Muscle of back (tissue), 11 donors: Measurements from ENCODE around the gene UTS2R. TPM values are rescaled to one million over a fixed set of nuclear protein-coding genes. Genes with fewer than 3 reads are reported as not detected.
"Not testable (repeated sequence)": the region's sequence is repeated elsewhere in the genome, so short reads cannot be mapped to it uniquely, and the experiment has no call there.

Experiments
- DNase-seq, 3 donors: peaks; one replicate each; pipeline versions ENCODE4 v3.0.0 to v3.0.0-alpha.2; 2013
- polyA plus RNA-seq, 10 donors: library from polyadenylated mRNA; unstranded; fragments of 120-200 nt; gene quantifications; one replicate each; pipeline ENCODE4 v1.2.1, GENCODE V29; 2013; ENCODE audit not compliant: insufficient read length in 10 of 10

The UTS2R gene
- polyA plus RNA-seq, 10 donors, result 2.2 to 9.3 (median 4.1) TPM

GRCh38 chr17:82373731-82374625, 2.4 kb downstream of the UTS2R start:
- DNase-seq, result no peak

DNA sequence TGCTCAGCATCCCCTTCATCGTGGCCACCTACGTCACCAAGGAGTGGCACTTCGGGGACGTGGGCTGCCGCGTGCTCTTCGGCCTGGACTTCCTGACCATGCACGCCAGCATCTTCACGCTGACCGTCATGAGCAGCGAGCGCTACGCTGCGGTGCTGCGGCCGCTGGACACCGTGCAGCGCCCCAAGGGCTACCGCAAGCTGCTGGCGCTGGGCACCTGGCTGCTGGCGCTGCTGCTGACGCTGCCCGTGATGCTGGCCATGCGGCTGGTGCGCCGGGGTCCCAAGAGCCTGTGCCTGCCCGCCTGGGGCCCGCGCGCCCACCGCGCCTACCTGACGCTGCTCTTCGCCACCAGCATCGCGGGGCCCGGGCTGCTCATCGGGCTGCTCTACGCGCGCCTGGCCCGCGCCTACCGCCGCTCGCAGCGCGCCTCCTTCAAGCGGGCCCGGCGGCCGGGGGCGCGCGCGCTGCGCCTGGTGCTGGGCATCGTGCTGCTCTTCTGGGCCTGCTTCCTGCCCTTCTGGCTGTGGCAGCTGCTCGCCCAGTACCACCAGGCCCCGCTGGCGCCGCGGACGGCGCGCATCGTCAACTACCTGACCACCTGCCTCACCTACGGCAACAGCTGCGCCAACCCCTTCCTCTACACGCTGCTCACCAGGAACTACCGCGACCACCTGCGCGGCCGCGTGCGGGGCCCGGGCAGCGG, 3.2 kb downstream of the UTS2R start:
- no peak for DNase-seq

- DNase-seq, result no peak
Measured at GRCh38 chr17:82375359-82376041, 3.9 kb downstream of the UTS2R start.

- DNase-seq, result no peak
Measured at GRCh38 chr17:82376042-82376730, 4.6 kb downstream of the UTS2R start.

- not testable (repeated sequence) for DNase-seq
Measured at GRCh38 chr17:82377294-82377693, 5.7 kb downstream of the UTS2R start.

DNA sequence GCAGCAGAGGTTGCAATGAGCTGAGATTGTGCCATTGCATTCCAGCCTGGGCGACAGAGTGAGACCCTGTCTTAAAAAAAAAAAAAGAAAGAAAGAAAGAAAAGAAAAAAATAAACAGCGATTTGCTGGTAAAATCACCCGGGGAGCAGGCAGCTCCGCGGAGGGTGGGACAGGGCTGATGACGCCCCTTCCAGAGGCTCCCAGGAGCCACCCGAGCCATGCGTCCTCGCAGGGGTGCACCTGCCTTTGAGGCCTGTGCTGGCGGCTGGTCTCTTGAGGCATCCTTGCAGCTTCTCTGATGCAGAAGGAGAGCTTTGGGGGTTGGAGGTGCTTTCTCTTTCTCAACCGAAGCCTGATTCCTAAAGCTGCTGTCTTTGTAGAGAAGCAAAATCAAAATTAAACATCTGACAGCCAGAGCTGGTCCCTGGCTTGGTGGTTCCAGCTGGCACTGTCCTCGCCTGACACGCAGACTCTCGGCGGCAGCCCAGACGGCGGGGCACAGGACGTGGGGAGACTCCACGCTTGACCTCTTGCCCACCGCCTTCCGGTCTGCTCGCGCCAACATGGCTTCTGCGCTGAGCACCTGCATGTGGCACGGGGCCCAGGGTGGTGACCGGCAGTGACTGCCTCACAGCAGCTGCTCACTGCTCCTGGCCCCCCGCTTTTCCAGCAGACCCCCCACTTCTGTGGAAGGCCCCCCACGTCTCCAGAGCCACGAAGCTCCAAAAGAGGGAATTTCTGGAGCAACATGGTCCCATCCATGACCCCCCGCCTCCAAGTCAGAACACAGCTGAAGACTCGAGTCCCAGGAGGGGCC, 6.6 kb downstream of the UTS2R start:
- DNase-seq, result no peak

DNA sequence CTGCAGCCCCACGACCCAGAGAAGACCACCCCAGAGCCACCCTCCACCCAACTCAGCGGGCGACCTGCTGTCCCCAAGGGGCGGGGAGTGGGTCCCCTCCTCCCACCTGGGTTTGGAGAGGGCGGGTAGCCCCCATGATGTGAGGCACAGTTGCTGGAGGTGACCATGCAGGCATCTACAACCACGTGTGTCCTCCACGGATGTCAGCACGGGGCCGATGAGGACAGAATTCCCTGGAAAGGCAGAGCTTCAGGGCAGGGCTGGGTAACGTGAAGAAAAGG, 7.1 kb downstream of the UTS2R start:
- no peak for DNase-seq

- DNase-seq, result peak in 2 of 3 donors; percentile 73 to 84
Measured at GRCh38 chr17:82380860-82381702, 9.5 kb downstream of the UTS2R start.

DNA sequence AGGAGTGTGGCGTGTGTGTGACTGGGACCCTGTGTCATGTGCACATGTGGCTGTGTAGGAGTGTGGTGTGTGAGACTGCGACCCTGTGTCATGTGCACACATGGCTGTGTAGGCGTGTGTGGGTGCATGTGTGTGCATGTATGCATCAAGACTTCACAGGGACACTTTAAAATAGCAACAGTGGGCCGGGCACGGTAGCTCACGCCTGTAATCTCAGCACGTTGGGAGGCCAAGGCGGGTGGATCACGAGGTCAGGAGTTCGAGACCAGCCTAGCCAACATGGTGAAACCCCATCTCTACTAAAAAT, 10.1 kb downstream of the UTS2R start:
- not testable (repeated sequence) for DNase-seq

DNA sequence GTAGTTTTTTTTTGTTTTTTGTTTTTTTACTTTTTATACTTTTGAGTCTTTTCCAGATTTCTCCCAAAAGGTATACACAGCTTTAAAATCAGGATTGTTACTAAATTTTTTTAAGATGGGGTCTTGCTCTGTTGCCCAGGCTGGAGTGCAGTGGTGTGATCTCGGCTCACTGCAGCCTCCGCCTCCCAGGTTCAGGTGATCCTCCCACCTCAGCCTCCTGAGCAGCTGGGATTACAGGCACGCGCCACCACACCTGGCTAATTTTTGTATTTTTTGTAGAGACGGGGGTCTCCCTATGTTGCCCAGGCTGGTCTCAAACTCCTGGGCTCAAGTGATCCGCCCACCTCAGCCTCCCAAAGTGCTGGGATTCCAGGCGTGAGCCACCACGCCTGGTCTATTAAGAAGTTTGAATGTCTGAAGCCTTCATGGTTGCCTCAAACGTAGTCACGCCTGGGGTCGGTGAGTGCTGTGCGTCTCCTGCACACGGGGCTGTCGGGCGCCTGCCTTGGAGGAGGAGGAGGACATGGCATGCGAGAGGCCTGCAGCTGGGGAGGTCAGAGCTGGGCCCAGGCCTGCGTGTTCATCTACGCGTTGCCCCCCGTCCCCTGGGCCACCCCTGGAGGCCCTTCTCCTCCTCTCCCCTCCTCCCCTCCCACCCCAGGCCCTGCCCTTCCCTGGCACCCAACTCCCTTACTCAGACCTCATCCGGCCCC, 10.8 kb downstream of the UTS2R start:
- not testable (repeated sequence) for DNase-seq

- no peak for DNase-seq
Measured at GRCh38 chr17:82382933-82383255, 11.3 kb downstream of the UTS2R start.

GRCh38 chr17:82383411-82383810, 11.8 kb downstream of the UTS2R start:
- DNase-seq, result peak in 1 of 3 donors; percentile 42

- DNase-seq, result no peak
Measured at GRCh38 chr17:82384051-82384729, 12.6 kb downstream of the UTS2R start.

DNA sequence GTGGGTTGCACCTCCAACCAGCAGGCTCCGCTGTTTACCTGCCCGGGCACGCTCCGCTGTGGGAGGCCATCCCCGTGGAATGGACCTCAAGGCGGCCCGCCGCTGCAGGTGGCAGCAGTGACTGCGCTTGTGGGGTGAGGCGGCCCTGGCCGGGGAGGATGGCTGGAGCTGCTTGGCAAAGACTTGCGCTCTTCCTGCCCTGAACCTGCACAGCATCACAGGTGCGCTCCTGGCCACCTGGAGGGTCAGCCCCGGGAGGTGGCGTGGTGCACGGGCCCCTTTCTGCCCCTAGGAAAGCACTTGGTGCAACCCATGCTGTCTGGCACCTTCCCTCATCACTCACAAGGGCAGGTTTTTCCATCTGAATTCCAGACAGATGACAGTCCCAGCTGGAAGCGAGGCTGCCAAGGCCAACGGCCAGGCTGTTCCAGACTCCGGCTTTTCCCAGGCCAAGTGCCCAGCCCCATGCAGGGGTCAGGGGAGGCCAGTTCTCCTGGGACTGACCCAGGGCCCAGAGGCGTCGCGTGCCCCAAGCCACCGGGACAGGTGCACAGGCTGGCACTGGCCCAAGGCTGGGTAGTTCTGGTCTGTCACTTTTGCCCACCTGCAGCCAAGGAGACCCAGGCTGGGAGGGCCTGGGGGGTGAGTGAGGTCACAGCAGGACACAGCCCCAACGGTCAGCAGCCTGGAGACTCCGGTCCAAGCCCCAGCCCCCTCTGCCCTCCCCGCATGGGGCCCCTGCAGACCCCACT, 13.3 kb downstream of the UTS2R start:
- peak; percentile 43 to 84 (median 79) for DNase-seq

DNA sequence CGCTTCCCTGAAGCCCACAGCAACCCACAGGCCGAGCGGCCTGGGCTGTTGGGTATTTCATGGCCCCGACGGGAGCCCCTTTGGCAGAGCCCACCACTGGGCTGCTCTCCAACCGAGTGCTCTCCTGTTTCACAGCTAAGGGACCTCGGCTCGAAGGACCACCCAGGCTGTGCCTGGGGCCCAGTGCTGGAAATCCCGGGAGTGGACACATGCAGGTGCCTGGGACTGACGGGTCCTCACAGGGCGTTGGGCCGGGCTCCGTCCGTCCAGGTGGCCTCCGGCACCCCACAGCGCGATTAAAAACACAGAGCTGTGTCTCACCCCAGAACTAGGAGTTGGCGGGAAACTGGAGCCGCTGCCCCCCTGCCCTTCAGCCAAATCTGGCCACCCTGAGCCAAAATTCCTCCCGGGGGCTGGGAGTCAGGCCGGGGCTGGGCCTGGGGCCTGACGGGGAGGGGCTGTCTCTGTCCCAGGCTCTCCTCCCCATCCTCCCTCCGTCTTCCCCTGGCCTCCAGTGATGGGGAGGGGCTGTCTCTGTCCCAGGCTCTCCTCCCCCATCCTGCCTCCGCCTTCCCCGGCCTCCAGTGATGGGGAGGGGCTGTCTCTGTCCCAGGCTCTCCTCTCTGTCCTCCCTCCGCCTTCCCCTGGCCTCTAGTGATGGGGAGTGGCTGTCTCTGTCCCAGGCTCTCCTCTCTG, 14.1 kb downstream of the UTS2R start:
- peak in 2 of 3 donors; percentile 81 to 89 for DNase-seq

DNA sequence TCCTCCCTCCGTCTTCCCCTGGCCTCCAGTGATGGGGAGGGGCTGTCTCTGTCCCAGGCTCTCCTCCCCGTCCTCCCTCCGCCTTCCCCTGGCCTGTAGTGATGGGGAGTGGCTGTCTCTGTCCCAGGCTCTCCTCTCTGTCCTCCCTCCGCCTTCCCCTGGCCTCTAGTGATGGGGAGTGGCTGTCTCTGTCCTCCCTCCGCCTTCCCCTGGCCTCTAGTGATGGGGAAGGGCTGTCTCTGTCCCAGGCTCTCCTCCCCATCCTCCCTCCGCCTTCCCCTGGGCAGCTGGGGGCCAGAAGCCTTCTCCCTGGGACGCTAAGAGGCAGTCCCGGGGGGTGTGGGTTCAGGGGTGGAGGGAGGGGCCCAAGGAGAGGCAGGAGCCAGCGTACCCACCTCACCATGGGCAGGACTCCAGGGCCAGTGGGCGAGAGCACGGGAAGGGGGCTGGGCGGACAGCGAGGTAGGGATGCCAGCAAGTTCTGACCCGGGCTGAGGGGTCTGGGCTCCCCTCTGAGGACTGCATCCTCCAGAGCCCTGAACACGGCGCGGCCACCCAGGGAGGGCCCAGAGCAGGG, 14.8 kb downstream of the UTS2R start:
- DNase-seq, result peak in 2 of 3 donors; percentile 39 to 88
